ENCODE measurements around the gene DHDH.
A peak's percentile ranks its signal among the peaks of the same experiment; 100 is the strongest.

The DHDH gene

DNA sequence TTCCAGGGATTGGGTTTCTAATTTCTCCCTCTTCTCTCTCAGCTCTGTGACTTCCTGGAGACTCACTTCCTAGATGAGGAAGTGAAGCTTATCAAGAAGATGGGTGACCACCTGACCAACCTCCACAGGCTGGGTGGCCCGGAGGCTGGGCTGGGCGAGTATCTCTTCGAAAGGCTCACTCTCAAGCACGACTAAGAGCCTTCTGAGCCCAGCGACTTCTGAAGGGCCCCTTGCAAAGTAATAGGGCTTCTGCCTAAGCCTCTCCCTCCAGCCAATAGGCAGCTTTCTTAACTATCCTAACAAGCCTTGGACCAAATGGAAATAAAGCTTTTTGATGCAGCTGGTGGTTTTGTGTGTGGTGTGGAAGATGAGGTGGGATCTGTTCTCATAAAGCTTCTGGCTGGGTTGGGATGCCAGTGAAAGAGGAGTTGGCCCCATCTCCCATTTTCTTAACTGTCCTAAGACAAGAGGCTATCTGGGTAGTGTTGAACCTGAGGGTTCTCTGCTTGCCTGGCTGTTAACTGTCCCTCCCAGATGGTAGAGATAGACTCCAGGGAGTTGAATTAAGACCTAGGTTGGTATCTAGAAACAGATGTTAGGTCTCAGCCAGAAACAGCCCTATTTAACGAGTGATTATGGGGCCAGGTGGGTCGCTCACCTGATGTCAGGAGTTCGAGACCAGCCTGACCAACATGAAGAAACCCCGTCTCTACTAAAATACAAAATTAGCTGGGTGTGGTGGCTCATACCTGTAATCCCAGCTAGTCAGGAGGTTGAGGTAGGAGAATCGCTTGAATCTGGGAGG is 33.2 kb downstream of the DHDH start:
- no peak for DNase-seq (ENCODE audit: low spot score)

DNA sequence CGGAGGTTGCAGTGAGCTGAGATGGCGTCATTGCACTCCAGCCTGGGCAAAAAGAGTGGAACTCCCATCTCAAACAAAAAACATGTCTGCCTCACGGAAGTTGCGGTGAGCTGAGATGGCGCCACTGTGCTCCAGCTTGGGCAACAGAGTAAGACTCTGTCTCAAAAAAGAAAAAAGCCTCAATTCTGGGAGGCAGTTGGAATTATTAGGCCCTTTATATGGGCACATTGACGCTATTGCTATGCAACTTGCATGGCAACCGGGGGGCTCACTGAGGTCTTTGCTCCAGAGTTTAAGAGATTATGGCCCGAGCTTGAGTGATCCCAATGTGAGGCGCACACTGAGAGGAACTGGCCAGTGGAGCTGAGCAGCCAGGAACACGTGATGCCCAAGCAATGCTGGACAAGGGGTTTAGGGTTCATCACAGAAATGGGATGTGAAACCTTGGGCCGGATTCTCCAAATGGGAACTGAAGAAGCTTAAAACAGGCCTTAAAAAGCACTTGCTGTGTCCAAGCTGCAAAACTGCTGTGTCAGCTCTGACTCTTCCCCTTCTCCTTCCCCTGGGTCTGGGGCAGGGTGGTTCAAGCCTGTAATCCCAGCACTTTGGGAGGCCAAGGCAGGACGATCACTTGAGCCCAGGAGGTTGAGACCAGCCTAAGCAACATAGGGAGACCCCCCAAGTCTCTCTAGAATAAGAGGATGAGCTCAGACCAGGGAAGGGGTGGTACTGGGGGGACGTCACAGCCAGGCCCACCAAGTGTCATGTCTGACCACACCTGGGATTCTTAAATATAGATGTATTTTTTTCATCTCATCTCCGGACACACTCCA is 34.1 kb downstream of the DHDH start:
- no peak for DNase-seq (ENCODE audit: low spot score)

- DNase-seq (ENCODE audit: low spot score) = no peak
These were observed 34.7 kb downstream of the DHDH start for GRCh38 chr19:48968179-48968661.

DNA sequence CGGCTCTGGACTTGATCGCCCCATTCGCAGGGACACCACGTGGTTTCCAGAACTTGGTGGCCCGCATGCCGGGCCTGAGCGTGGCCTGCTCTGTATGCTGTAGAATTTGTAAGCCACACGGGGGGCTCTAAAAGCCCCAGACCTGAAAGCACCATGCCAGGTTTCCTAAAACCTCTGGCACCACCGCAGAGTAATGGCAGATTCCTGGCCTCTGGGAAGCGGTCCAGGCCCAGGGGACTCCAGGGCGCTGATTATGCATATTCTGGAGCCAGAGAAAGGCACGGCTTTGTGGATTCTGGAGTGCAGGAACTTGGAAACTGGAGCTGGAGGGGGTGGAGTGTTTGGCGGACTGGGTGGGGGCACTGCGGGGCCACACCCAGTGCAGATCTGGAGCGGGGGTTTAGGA is 35.3 kb downstream of the DHDH start:
- DNase-seq (ENCODE audit: low spot score) = no peak

- DNase-seq (ENCODE audit: low spot score) = no peak
These were observed 36.0 kb downstream of the DHDH start for GRCh38 chr19:48969276-48970138.

DNA sequence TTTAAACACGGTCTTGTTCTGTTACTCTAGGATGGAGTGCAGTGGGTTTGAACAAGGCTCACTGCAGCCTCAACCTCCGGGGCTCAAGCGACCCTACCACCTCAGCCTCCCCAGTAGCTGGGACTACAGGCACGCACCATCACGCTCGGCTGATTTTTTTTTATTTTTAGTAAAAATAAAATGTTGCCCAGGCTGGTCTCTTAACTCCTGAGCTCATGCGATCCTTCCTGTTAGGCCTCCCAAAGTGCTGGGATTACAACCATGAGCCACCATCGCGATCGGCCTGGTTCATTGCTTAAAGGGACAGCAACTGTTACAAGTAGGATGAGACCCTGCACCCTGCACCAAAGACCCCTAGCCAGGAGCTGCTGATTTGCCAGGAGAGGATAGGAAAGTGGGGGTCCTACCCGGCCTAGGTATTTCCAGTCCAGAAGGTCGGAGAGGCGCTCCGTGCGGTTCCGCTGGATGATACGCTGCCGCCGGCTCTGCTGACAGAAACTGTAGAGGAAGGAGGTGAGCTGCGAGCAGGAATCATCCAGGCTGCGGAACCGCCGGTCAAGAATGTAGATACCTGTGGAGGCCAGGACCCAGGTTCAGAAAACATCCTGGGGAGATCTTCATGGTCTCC is 36.8 kb downstream of the DHDH start:
- no peak for DNase-seq (ENCODE audit: low spot score)

GRCh38 chr19:48970923-48971395 is 37.5 kb downstream of the DHDH start:
- peak; percentile 77 for DNase-seq (ENCODE audit: low spot score)

DNA sequence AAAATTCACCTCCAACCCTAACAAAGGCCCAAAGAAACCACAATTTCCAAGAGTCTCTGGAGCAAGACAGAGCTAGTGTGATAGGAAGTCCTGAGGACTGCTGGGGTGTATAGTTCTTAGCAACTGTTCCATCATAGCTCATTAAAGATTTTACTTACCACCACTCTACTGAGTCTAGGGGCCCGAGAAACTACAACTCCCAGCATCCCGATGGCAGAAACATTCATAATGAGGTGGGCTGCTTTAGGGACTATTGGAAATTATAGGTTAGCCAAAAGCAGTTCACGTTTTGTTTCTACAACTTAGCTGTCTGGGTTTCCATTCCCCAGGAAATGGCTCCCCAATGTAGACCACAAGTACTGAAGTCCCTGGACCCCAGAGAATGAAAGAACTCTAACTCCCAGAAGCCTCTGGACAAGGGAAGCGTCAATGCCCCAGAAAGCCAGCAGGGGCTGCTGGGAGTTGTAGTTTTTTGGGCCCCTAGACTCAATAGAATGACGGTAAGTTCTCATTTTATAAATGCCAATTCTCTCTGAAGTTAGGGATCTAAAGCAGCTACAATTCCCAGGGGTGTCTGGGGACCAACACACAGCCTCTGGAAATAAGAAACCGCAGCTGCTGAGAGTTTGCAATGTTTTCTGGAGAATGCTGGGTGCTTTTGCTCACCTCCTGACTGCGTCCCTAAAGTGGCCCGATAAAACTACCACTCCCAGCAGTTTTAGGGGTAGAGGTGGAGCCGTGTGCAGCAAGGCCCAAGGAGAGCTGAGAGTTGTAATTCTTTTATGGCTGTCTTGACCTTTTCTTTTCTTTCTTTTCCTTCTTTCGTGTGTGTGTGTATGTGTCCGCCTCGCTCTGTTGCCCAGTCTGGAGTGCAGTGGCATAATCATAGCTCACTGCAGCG is 42.7 kb downstream of the DHDH start:
- no peak for DNase-seq (ENCODE audit: low spot score)

GRCh38 chr19:48977061-48977460 is 43.6 kb downstream of the DHDH start:
- no peak for DNase-seq (ENCODE audit: low spot score)

DNA sequence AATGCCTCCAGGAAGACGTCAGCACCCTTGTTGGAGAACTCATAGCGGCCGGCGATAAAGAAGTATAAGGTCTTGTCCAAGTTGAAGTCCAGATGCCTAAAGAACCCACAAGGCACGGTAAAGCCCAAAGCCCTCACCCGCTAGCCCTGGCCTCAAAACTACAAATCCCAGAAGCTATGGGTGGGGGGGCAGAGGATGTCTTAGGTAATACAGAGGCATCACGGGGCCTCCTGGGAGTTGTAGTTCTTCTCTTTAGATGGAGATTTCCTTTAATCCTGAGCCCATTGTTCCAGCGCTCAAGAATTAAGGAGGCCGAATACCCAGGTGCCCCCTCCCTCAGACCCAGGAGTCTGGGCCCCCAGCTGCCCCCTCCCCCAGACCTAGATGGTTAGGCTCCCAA is 48.8 kb downstream of the DHDH start:
- DNase-seq (ENCODE audit: low spot score) = no peak

DNA sequence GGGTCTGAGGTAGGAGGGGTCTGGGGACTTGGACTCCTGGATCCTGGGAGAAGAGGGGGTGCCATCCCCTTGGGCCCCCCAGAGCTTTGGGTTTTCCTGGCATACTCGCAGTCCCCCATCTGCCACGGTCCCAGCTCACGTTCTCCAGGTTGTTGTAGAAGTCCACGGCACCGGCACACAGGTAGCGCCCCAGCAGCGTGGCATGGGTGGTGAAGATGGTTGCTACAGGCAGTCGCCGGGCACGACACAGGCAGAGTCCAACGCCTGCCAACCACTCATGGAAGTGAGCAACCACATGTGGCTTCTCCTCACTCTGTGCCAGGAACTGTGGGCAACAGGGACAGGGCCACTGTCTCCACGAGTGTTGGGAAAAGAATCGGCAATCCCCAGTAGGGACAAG is 52.2 kb downstream of the DHDH start:
- DNase-seq (ENCODE audit: low spot score) = no peak

GRCh38 chr19:48986211-48986610 is 52.7 kb downstream of the DHDH start:
- no peak for DNase-seq (ENCODE audit: low spot score)

- DNase-seq (ENCODE audit: low spot score) = no peak
These were observed 53.8 kb downstream of the DHDH start for GRCh38 chr19:48987323-48987722.

DNA sequence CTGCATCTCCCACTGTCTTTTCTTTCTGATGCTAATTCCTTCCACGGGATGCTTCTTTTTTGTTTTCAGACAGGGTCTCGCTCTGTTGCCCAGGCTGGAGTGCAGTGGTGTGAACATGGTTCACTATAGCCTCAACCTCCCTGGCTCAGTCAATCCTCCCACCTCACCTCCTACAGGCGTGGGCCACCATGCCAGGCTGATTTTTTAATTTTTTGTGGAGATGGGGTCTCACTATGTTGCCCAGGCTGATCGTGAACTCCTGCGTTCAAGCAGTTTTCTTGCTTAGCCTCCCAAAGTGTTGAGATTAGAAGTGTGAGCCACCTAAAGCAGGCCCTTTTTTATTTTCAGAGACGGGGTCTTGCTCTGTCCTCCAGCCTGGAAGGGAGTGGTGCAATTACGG is 54.8 kb downstream of the DHDH start:
- no peak for DNase-seq (ENCODE audit: low spot score)

DNA sequence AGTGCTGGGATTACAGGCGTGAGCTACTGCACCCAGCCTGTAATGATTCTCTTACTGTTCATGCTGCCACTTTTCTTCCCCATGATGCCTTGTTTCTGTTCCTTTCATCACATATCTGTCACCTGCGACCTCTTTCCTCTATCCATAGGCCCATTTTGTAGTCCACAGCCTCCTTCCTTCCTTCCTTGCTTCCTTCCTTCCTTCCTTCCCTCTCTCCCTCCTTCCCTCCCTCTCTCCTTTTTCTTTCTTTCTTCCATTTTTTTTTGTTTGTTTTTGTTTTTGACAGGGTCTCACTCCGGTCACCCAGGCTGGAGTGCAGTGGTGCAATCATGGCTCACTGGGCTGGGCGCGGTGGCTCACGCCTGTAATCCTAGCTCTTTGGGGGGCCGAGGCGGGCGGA is 55.4 kb downstream of the DHDH start:
- no peak for DNase-seq (ENCODE audit: low spot score)

- no peak for DNase-seq (ENCODE audit: low spot score)
These were observed 56.3 kb downstream of the DHDH start for GRCh38 chr19:48989701-48990291.

DNA sequence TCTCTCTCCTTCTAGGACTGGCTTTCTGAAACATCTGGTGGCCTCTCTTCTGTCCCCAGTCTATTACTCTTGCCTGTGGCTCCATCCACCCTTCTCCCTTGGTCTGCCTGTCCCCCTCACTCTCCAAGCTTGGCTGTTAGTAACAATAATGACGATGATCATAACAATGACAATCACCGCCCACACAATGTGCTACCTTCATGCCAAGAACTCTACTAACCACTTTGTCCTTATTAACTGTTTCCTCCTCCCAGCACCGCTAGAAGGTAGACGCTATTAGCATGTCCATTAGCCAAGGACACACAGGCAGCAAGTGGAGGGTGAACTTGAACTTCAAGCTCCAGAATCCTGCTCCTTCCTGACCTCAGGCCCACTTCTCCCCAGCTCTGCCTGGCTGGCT is 56.9 kb downstream of the DHDH start:
- no peak for DNase-seq (ENCODE audit: low spot score)

GRCh38 chr19:48991011-48991609 is 57.6 kb downstream of the DHDH start:
- no peak for DNase-seq (ENCODE audit: low spot score)

GRCh38 chr19:48991873-48992580 is 58.5 kb downstream of the DHDH start:
- peak; percentile 97 for DNase-seq (ENCODE audit: low spot score)
